HG02759 (cell line): ENCODE data around the gene IMMP2L.
A peak's percentile ranks its signal among the peaks of the same experiment; 100 is the strongest.
"Not testable (repeated sequence)": the region's sequence is repeated elsewhere in the genome, so short reads cannot be mapped to it uniquely, and the experiment has no call there.

Experiments used
- ATAC-seq: cut with Tn5 transposase; IDR thresholded peaks from one replicate; pipeline ENCODE4 v1.9.1; 2021; ENCODE audit warnings: mild to moderate bottlenecking, moderate library complexity; ENCODE audit not compliant: unreplicated experiment

IMMP2L gene

GRCh38 chr7:110718503-110719205, 843.6 kb downstream of the IMMP2L start:
- ATAC-seq: no peak

- no peak for ATAC-seq
Observed at GRCh38 chr7:110704225-110704624, 858.1 kb downstream of the IMMP2L start.

- no peak for ATAC-seq
Observed at GRCh38 chr7:110698576-110698975, 863.7 kb downstream of the IMMP2L start.

GRCh38 chr7:110693344-110693743, 868.9 kb downstream of the IMMP2L start:
- ATAC-seq: no peak

- ATAC-seq: no peak
Observed at GRCh38 chr7:110688908-110689307, 873.4 kb downstream of the IMMP2L start.

GRCh38 chr7:110685899-110686298, 876.4 kb downstream of the IMMP2L start:
- no peak for ATAC-seq

GRCh38 chr7:110681941-110682340, 880.4 kb downstream of the IMMP2L start:
- ATAC-seq: no peak

GRCh38 chr7:110677405-110677804, 884.9 kb downstream of the IMMP2L start:
- no peak for ATAC-seq

- ATAC-seq: no peak
Observed at GRCh38 chr7:110676785-110677184, 885.5 kb downstream of the IMMP2L start.

- peak; percentile 69 for ATAC-seq
Observed at GRCh38 chr7:110675383-110676103, 886.7 kb downstream of the IMMP2L start.

- ATAC-seq: no peak
Observed at GRCh38 chr7:110673148-110673547, 889.1 kb downstream of the IMMP2L start.

GRCh38 chr7:110669410-110669809, 892.9 kb downstream of the IMMP2L start:
- no peak for ATAC-seq

GRCh38 chr7:110664803-110665202, 897.5 kb downstream of the IMMP2L start:
- ATAC-seq: no peak

GRCh38 chr7:110660637-110661036, 901.7 kb downstream of the IMMP2L start:
- ATAC-seq: not testable (repeated sequence)

- no peak for ATAC-seq
Observed at GRCh38 chr7:110650328-110650727, 912.0 kb downstream of the IMMP2L start.

GRCh38 chr7:110647266-110647665, 915.0 kb downstream of the IMMP2L start:
- ATAC-seq: no peak

GRCh38 chr7:110646804-110647203, 915.5 kb downstream of the IMMP2L start:
- ATAC-seq: no peak

GRCh38 chr7:110645616-110646015, 916.7 kb downstream of the IMMP2L start:
- ATAC-seq: no peak

- ATAC-seq: no peak
Observed at GRCh38 chr7:110645060-110645459, 917.2 kb downstream of the IMMP2L start.

GRCh38 chr7:110637252-110637651, 925.0 kb downstream of the IMMP2L start:
- no peak for ATAC-seq

- ATAC-seq: no peak
Observed at GRCh38 chr7:110633313-110633712, 929.0 kb downstream of the IMMP2L start.

- ATAC-seq: no peak
Observed at GRCh38 chr7:110626414-110626813, 935.9 kb downstream of the IMMP2L start.
